NT2/D1 (cell line): Measurements from ENCODE around the gene ROBO3.

Experiments used
- SUZ12 ChIP-seq: IDR thresholded peaks from 2 replicates; pipeline ENCODE4 v1.6.1; 2011; ENCODE audit not compliant: insufficient read length, insufficient read depth; ENCODE audit errors: extremely low read depth
- ZNF274 ChIP-seq: IDR thresholded peaks from 2 replicates; pipeline ENCODE4 v1.6.1; 2011; ENCODE audit warnings: mild to moderate bottlenecking, low read depth, low read length

GRCh38 chr11:124916370-124916710 lies 51.1 kb downstream of the ROBO3 start:
- no peak for TF ChIP-seq ZNF274
- TF ChIP-seq SUZ12: no peak
